Skin of body (tissue), 2 donors: ENCODE results near the gene GTF3C6. TPM values are rescaled to one million over a fixed set of nuclear protein-coding genes. Genes with fewer than 3 reads are reported as not detected.
A peak's percentile ranks its signal among the peaks of the same experiment; 100 is the strongest.
"Not testable (repeated sequence)": the region's sequence is repeated elsewhere in the genome, so short reads cannot be mapped to it uniquely, and the experiment has no call there.

Experiments used
- DNase-seq: peaks from one replicate; lab custom pipeline; 2025; lab: John Stamatoyannopoulos, UW
- total RNA-seq: library from RNA; depleted of rRNA; stranded (reverse); fragments of >200 nt; gene quantifications from one replicate; pipeline ENCODE4 v1.2.3, GENCODE V29; 2014

The GTF3C6 gene, protein sequence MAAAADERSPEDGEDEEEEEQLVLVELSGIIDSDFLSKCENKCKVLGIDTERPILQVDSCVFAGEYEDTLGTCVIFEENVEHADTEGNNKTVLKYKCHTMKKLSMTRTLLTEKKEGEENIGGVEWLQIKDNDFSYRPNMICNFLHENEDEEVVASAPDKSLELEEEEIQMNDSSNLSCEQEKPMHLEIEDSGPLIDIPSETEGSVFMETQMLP
- total RNA-seq = 25.5 TPM

GRCh38 chr6:110958329-110959192, at the start of gene GTF3C6:
GTF3C6 (plus strand) TSS chr6:110958706; CDS start chr6:110958770, 64 bp downstream.
- DNase-seq = peak; percentile 88

GRCh38 chr6:110930781-110931180, 27.7 kb upstream of the GTF3C6 start:
- DNase-seq = no peak

GRCh38 chr6:110933912-110934311, 24.6 kb upstream of the GTF3C6 start:
- no peak for DNase-seq

- DNase-seq = no peak
These were observed 24.1 kb upstream of the GTF3C6 start for GRCh38 chr6:110934381-110934898.

GRCh38 chr6:110935171-110935570, 23.3 kb upstream of the GTF3C6 start:
- DNase-seq = no peak

- no peak for DNase-seq
These were observed 20.3 kb upstream of the GTF3C6 start for GRCh38 chr6:110938171-110938570.

GRCh38 chr6:110939429-110940200, 18.9 kb upstream of the GTF3C6 start:
- DNase-seq = no peak

- DNase-seq = no peak
These were observed 13.8 kb upstream of the GTF3C6 start for GRCh38 chr6:110944681-110945151.

DNA sequence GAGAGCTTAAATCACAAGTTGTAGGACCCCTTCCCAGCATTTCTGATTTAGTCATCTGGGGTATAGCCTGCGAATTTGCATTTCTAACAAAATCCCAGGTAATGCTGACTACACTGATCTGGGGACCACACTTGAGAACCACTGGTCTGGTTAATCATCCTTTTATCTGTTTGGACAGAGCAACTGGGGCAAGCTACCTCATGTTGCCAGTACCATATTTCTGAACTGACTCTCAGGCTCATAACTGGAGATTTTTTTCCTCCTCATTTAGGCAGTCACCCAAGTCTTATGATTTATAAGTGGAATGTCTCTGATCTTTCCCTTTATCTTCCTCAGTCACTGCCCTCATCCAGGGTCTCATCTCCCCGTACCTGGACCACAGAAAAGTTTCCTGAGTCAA, 12.0 kb upstream of the GTF3C6 start:
- DNase-seq = no peak

DNA sequence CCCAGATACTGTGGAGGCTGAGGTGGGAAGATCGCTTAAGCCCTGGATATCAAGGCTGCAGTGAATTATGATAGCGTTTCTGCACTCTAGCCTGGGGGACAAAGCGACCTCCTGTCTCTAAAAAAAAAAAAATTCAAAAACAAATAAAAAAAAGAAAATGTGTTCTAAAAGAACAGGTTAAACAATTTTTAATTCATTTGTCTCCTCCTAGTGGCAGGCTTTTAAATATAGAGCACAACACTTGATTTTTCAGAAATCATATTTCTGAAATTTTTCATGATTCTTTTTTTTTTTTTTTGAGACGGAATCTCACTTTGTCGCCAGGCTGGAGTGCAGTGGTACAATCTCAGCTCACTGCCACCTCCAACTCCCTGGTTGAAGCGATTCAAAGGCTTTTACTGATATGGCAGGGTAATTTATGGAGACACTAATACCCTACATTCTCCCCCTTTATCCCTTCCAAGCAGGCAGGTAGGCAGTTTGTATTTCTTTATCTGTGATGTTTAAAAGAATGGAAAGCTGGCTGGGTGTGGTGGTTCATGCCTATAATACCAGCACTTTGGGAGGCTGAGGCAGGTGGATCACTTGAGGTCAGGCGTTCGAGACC, 8.7 kb upstream of the GTF3C6 start:
- DNase-seq = no peak

GRCh38 chr6:110950440-110950839, 8.1 kb upstream of the GTF3C6 start:
- DNase-seq = no peak

GRCh38 chr6:110951008-110951407, 7.5 kb upstream of the GTF3C6 start:
- DNase-seq = no peak

DNA sequence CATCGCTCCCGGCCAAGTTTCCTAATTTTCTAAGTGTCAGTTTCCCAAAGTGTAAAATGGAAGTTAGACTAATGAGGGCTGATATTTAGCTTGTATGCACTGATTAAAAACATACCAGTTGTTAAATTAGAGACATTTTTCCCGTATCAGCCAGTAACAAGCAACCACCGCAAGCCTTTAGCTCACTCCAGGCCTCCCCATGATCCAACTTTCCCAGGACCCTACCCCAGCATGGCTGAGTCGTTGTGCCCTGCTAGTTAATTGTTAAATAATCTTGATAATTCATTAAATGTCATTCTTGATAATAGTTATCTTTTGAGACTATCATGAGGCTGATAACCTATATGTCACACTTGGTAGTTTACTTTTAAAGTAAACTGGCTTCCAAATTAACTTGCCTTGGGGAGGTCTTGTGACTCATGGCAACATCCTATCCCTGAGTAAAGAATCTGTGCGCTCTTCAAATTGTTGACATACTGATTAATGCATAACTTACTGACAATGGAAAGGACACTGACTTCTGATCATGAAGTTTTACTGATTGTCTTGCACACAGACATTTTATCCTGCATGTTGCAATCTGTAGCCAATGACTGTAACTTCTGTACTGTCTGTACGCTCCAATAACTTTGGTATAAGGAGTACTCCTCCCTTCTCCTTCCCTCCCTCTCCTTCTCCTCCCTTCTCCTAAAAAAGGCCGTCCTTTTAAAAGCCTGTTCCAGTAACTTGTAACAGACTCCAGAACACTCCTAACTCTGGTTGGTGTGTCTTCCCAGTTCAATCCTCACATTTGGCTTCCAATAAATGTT, 6.3 kb upstream of the GTF3C6 start:
- no peak for DNase-seq

DNA sequence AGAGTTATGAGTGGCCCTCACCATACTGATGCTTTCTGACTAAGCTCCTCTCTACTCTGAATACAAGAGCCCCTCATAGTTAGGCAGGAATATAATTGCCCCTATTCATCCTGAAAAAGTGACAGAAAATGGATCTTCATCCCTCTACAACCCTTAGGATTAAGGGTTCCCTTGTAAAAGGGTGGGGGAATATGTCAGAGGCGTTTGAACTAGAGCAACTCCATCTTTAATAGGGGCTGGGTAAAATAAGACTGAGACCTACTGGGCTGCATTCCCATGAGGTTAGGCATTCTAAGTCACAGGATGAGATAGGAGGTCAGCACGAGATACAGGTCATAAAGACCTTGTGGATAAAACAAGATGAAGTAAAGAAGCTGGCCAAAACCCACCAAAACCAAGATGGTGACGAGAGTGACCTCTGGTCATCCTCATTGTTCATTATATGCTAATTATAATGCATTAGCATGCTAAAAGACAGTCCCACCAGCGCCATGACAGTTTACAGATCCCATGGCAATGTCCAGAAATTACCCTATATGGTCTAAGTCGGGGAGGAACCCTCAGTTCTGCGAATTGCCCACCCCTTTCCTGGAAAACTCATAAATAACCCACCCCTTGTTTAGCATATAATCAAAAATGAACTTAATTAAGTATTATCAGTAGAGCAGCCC, 4.7 kb upstream of the GTF3C6 start:
- no peak for DNase-seq

DNA sequence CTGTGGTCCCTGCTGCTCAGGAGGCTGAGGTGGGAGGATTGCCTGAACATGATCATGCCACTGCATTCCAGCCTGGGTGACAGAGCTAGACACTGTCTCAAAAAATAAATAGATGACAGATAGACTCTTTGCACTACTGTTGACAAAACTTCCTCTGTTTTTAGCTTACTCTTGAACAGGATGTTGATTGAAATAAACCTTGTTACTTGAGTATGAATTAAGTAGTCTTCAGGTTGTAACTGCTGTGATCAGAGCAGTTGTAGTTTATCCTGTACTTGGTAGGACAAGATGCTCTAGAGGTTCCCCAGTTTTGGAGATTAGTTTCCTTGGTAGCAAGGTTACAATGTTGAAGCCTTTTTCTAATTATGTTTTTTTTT, 1.5 kb downstream of the GTF3C6 start:
- no peak for DNase-seq

DNA sequence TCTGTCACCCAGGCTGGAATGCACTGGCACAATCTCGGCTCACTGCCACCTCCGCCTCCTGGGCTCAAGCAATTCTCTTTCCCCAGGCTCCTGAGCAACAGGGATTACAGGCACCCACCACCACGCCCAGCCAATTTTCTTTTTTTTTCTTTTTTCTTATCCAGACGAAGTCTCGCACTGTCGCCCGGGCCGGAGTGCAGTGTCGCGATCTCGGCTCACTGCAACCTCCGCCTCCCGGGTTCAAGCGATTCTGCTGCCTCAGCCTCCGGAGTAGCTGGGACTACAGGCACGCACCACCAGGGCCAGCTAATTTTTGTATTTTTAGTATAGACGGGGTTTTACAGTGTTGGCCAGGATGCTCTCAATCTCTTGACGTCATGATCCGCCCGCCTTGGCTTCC, 4.1 kb downstream of the GTF3C6 start:
- not testable (repeated sequence) for DNase-seq

DNA sequence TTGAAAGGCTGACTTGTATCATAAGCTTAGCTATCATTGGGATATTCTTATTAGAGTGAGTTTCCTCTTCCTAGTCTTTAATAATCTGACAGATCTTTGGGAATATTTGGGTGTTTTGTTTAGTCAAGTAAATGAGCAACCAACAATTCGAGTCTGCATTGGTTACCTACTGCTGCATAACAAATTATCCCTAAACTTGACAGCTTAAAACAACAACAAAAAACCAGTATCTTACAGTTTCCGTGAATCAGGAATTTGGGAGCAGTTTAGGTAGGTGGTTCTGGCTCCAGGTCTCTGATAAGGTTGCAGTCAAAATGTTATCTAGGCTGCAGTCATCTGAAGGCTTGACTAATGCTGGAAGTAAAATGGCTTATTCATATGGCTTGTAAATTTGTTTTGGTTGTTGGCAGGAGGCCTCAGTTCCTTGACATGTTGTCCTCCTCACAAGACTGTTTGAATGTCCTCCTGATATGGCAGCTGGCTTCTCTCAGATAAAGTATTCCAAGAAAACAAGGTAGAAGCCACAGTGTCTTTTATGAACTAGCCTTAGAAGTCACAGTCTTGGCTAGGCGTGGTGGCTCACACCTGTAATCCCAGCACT, 7.2 kb downstream of the GTF3C6 start:
- DNase-seq = no peak

DNA sequence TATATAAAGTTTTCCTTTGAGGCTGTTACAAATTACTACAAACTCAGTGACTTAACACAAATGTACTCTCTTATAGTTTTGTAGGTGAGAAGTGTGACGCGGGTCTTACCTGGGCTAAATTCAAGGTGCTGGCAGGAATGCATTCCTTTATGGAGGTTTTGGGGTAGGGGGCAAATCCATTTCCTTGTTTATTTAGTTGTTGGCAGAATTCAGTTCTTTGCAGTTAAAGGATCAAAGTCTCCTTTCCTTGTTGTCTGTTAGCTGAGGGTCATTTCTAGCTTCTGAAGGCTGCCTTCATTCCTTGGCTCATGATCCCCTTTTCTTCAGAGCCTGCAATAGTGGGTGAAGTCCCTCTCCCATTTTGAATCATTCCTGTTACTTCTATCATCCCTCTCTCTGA, 10.2 kb downstream of the GTF3C6 start:
- DNase-seq = not testable (repeated sequence)

- DNase-seq = no peak
These were observed 13.0 kb downstream of the GTF3C6 start for GRCh38 chr6:110971468-110971867.

- DNase-seq = no peak
These were observed 18.1 kb downstream of the GTF3C6 start for GRCh38 chr6:110976575-110976974.
